ENCODE data around the gene OR2V1.
"Not testable (repeated sequence)": the region's sequence is repeated elsewhere in the genome, so short reads cannot be mapped to it uniquely, and the experiment has no call there.

Gene OR2V1

GRCh38 chr5:181127907-181128626 lies 2.9 kb downstream of the OR2V1 start:
- no peak for DNase-seq (ENCODE audit: low spot score)

- DNase-seq (ENCODE audit: low spot score): no peak
Measured at GRCh38 chr5:181127456-181127855, 3.5 kb downstream of the OR2V1 start.

GRCh38 chr5:181126841-181127240 lies 4.1 kb downstream of the OR2V1 start:
- no peak for DNase-seq (ENCODE audit: low spot score)

GRCh38 chr5:181124526-181124925 lies 6.4 kb downstream of the OR2V1 start:
- DNase-seq (ENCODE audit: low spot score): no peak

GRCh38 chr5:181121675-181122561 lies 9.1 kb downstream of the OR2V1 start:
- no peak for DNase-seq (ENCODE audit: low spot score)

- DNase-seq (ENCODE audit: low spot score): no peak
Measured at GRCh38 chr5:181120761-181121160, 10.2 kb downstream of the OR2V1 start.

- DNase-seq (ENCODE audit: low spot score): no peak
Measured at GRCh38 chr5:181120306-181120705, 10.7 kb downstream of the OR2V1 start.

GRCh38 chr5:181119105-181119504 lies 11.9 kb downstream of the OR2V1 start:
- no peak for DNase-seq (ENCODE audit: low spot score)

GRCh38 chr5:181118369-181118768 lies 12.6 kb downstream of the OR2V1 start:
- no peak for DNase-seq (ENCODE audit: low spot score)

- no peak for DNase-seq (ENCODE audit: low spot score)
Measured at GRCh38 chr5:181114844-181115778, 15.9 kb downstream of the OR2V1 start.

- DNase-seq (ENCODE audit: low spot score): no peak
Measured at GRCh38 chr5:181114284-181114843, 16.6 kb downstream of the OR2V1 start.

GRCh38 chr5:181113572-181113971 lies 17.4 kb downstream of the OR2V1 start:
- DNase-seq (ENCODE audit: low spot score): not testable (repeated sequence)

- no peak for DNase-seq (ENCODE audit: low spot score)
Measured at GRCh38 chr5:181112476-181112875, 18.5 kb downstream of the OR2V1 start.

GRCh38 chr5:181111010-181111409 lies 20.0 kb downstream of the OR2V1 start:
- no peak for DNase-seq (ENCODE audit: low spot score)

GRCh38 chr5:181109489-181110013 lies 21.4 kb downstream of the OR2V1 start:
- no peak for DNase-seq (ENCODE audit: low spot score)

- DNase-seq (ENCODE audit: low spot score): no peak
Measured at GRCh38 chr5:181108578-181109165, 22.3 kb downstream of the OR2V1 start.

GRCh38 chr5:181107699-181108098 lies 23.3 kb downstream of the OR2V1 start:
- DNase-seq (ENCODE audit: low spot score): no peak

- DNase-seq (ENCODE audit: low spot score): no peak
Measured at GRCh38 chr5:181105391-181106025, 25.5 kb downstream of the OR2V1 start.

- DNase-seq (ENCODE audit: low spot score): not testable (repeated sequence)
Measured at GRCh38 chr5:181104606-181105390, 26.2 kb downstream of the OR2V1 start.

GRCh38 chr5:181104259-181104568 lies 26.8 kb downstream of the OR2V1 start:
- DNase-seq (ENCODE audit: low spot score): not testable (repeated sequence)
